ENCODE results near the gene HES7. TPM values are rescaled to one million over a fixed set of nuclear protein-coding genes. Genes with fewer than 3 reads are reported as not detected.
A peak's percentile ranks its signal among the peaks of the same experiment; 100 is the strongest.

Gene HES7
- total and polyA plus RNA-seq, 8 donors = 0.58 to 0.92 TPM; not detected in 6

DNA sequence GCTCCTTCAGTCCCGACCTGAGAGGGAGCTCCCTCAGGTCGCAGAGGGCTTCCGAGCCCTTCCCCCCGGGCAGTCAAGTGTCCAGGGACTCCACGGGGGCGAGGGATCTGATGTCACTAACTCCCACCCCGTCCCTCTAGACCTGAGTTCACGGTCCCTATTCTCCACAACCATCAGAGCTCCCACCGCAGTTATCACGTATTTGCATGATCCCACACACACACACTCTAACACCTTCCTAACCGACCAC, 32.0 kb upstream of the HES7 start:
- H3K4me3 ChIP-seq = peak overlapping the region; percentile 66 to 91 (median 76)
- intact Hi-C loops (cut with DNase I; ENCODE audit: low total_unique reads) = no loop called here
- TF ChIP-seq POLR2AphosphoS5 (IDR thresholded peaks at IDR 0.05) = no peak
- TF ChIP-seq, protein P1, sequence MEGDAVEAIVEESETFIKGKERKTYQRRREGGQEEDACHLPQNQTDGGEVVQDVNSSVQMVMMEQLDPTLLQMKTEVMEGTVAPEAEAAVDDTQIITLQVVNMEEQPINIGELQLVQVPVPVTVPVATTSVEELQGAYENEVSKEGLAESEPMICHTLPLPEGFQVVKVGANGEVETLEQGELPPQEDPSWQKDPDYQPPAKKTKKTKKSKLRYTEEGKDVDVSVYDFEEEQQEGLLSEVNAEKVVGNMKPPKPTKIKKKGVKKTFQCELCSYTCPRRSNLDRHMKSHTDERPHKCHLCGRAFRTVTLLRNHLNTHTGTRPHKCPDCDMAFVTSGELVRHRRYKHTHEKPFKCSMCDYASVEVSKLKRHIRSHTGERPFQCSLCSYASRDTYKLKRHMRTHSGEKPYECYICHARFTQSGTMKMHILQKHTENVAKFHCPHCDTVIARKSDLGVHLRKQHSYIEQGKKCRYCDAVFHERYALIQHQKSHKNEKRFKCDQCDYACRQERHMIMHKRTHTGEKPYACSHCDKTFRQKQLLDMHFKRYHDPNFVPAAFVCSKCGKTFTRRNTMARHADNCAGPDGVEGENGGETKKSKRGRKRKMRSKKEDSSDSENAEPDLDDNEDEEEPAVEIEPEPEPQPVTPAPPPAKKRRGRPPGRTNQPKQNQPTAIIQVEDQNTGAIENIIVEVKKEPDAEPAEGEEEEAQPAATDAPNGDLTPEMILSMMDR (IDR thresholded peaks at IDR 0.05) = peak in 1 of 7 experiments; percentile 5
- H3K27ac ChIP-seq = peak overlapping the region; percentile 96 to 100 (median 100)
- peaks cover 43 to 76% (median 62%) of the 10 kb centered on the region in 4 donors for H3K4me1 ChIP-seq
- WGBS, 5 donors = 0 to 3% (median 1%) methylated on average over 11 of the region's 11 CpGs
- no peak for DNase-seq
- H3K36me3 ChIP-seq = peaks cover 22 to 39% (median 27%) of the 10 kb centered on the region in 4 donors
- no peaks in the 10 kb centered on the region for H3K9me3 ChIP-seq
- H3K27me3 ChIP-seq = no peaks in the 10 kb centered on the region

DNA sequence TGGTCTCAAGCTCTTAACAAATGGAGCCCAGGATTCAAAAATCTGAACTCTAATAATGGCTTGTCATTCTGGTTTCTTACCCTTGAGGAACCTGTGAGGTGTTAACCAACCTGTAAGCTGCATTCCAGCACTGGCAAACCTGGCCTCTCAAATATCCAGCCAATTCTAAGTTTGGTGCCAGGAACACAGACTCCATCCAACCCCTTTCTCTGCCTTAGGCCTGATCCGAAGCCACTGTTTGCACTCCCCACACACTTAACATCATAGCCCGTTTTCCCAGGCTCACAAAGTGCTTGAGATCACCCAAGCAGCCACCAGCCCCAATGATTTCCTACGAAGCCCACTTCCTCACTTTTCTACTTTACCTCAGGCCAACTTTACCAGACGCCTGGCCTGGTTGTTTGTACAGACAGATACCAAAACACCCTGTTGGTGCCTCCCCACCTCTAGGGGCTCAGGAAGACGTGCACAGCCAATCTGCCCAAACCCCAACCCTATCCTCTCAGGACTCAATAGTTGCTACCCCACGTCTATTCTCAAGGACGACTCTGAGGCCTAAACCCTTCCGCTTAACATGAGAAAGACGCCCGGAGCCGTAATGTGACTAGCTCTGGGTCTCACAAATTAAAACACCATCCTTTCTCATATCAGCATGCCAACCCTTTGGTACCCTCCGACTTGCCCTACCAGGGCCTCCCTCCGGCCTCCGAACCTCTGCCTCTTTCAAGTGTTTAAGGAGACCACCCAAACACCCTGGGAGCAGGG, 31.5 kb upstream of the HES7 start:
- no peaks in the 10 kb centered on the region for H3K9me3 ChIP-seq
- H3K4me3 ChIP-seq = peak overlapping the region; percentile 66 to 91 (median 76)
- WGBS, 5 donors = 10 to 21% (median 16%) methylated on average over 14 of the region's 14 CpGs
- DNase-seq = peak; percentile 57 to 60
- peak overlapping the region; percentile 96 to 100 (median 100) for H3K27ac ChIP-seq
- H3K27me3 ChIP-seq = no peaks in the 10 kb centered on the region
- peaks cover 23 to 39% (median 27%) of the 10 kb centered on the region in 4 donors for H3K36me3 ChIP-seq
- peaks cover 43 to 76% (median 62%) of the 10 kb centered on the region in 4 donors for H3K4me1 ChIP-seq
- no peak for TF ChIP-seq EP300 (IDR thresholded peaks at IDR 0.05)
- peak in 2 of 3 donors; percentile 44 to 68 for TF ChIP-seq POLR2AphosphoS5 (IDR thresholded peaks at IDR 0.05)
- no peak for TF ChIP-seq POLR2A (IDR thresholded peaks at IDR 0.05)
- intact Hi-C loops (cut with DNase I; ENCODE audit: low total_unique reads) = no loop called here

DNA sequence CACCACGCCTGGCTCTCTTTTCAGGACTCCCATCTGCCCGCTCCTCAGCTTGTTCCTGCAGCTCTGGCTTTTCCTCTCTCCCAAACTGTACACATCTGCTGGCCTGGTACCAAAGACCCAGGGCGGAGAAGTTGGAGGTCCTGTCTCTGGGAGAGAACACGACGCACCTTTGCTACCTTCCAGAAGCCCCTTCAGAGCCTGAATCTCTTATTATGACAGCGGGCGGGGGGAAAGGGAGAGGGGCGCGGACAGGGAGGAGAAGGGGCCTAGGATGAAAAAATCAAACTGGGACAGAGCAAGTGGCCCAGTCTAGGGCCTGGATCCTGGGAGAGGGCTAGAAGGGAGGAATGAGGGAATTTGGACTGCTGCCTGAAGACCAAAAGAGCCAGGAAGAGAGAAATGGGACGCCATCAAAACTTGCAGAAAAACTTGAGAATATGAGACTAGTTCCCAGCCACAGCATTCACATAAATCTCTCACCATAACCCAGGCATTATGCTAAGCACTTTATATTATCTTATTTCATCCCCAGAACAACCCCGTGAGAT, 30.8 kb upstream of the HES7 start:
- TF ChIP-seq, protein P1 (IDR thresholded peaks at IDR 0.05) = no peak
- TF ChIP-seq POLR2A (IDR thresholded peaks at IDR 0.05) (peak in 2 of 4 donors; percentile 15 to 52), POLR2AphosphoS5 (IDR thresholded peaks at IDR 0.05) (no peak), EP300 (IDR thresholded peaks at IDR 0.05) (no peak)
- Histone ChIP-seq H3K36me3 (peaks cover 26 to 39% (median 28%) of the 10 kb centered on the region in 4 donors), H3K4me1 (peaks cover 48 to 76% (median 61%) of the 10 kb centered on the region in 4 donors), H3K9me3 (no peaks in the 10 kb centered on the region), H3K27ac (peak overlapping the region; percentile 96 to 100 (median 100)), H3K27me3 (no peaks in the 10 kb centered on the region), H3K4me3 (peak overlapping the region; percentile 66 to 91 (median 76))
- no peak for DNase-seq
- intact Hi-C loops (cut with DNase I; ENCODE audit: low total_unique reads) = no loop called here
- WGBS, 5 donors = 19 to 38% (median 25%) methylated on average over 11 of the region's 11 CpGs

DNA sequence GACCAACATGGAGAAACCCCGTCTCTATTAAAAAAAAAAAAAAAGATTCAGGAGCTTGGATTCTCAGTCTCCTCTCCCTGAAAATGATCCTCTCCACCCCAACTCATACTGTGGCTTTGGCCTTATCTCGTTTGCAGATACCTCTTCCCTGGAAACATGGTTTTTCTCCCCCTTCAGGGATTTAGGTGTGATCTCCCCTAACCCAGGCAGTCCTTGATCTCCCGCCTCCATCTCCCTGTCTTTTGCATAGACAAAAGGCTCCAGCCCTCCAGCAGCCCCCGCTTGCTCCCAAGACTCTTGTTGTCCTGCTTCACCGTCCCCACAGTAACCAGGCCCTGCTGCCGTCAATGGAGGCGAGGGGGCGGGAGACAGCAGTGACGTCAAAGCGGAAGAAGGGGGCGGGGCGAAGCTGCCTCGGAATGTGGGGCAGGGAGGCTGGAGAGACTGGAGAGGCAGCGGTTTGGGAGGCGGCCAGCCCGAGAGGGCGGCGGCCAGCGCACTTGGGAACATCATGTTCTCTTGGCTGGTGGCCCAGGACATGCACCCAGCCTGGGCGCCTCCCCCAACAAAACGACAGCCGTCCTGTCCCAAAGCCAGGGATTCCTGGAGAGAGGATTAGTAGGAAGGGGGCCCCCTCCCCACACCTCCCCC, 30.2 kb upstream of the HES7 start:
- TF ChIP-seq EP300 (IDR thresholded peaks at IDR 0.05) (peak; percentile 99), POLR2A (IDR thresholded peaks at IDR 0.05) (peak in 2 of 4 donors; percentile 13 to 77), POLR2AphosphoS5 (IDR thresholded peaks at IDR 0.05) (peak; percentile 97 to 99 (median 99))
- TF ChIP-seq, protein P1 (IDR thresholded peaks at IDR 0.05) = no peak

More for the DNA sequence above, 30.2 kb upstream of the HES7 start:
- Histone ChIP-seq H3K4me3 (peak overlapping the region; percentile 66 to 91 (median 76)), H3K27ac (peak overlapping the region; percentile 96 to 100 (median 100)), H3K36me3 (peaks cover 26 to 39% (median 28%) of the 10 kb centered on the region in 4 donors), H3K4me1 (peaks cover 46 to 76% (median 61%) of the 10 kb centered on the region in 4 donors), H3K9me3 (no peaks in the 10 kb centered on the region), H3K27me3 (no peaks in the 10 kb centered on the region)
- intact Hi-C loops (cut with DNase I; ENCODE audit: low total_unique reads) = no loop called here
- DNase-seq = peak; percentile 99 to 100
- WGBS, 5 donors = 1 to 3% (median 3%) methylated on average over 21 to 22 of the region's 22 CpGs

Data from stomach (tissue), 9 donors.